22Rv1 (cell line): ENCODE results near the gene KLF12.

Source experiments
- ZFX ChIP-seq: fragments of 450-650 bp; IDR thresholded peaks from 2 replicates; pipeline ENCODE4 v1.6.1; 2017; ENCODE audit warnings: antibody characterized with exemption, borderline replicate concordance
- TF ChIP-seq, protein P1 (sequence below): fragments of 450-650 bp; IDR thresholded peaks from 2 replicates; pipeline ENCODE4 v1.5.1; 2017; ENCODE audit warnings: mild to moderate bottlenecking

DNA sequence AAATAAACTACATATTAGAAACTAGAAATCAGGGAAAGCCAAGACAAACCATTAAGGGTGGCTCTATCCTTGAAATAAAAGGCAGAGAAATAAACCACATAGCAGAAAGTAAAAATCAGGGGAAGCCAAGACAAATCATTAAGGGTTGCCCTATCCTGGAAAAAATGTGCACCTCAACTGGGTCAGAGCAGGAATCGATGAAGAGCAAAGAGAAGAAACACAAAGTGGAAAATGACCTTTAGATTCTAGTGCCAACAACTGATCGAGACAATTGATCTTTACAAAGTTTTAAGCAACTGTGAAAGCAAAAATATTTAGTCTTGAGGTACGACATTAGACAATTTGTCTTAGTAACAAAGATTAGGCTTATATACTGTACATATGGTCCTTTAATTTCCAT is 26.6 kb downstream of the KLF12 start:
- TF ChIP-seq, protein P1, sequence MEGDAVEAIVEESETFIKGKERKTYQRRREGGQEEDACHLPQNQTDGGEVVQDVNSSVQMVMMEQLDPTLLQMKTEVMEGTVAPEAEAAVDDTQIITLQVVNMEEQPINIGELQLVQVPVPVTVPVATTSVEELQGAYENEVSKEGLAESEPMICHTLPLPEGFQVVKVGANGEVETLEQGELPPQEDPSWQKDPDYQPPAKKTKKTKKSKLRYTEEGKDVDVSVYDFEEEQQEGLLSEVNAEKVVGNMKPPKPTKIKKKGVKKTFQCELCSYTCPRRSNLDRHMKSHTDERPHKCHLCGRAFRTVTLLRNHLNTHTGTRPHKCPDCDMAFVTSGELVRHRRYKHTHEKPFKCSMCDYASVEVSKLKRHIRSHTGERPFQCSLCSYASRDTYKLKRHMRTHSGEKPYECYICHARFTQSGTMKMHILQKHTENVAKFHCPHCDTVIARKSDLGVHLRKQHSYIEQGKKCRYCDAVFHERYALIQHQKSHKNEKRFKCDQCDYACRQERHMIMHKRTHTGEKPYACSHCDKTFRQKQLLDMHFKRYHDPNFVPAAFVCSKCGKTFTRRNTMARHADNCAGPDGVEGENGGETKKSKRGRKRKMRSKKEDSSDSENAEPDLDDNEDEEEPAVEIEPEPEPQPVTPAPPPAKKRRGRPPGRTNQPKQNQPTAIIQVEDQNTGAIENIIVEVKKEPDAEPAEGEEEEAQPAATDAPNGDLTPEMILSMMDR: no peak
- no peak for TF ChIP-seq ZFX
